ENCODE data around the gene TYW1.
A peak's percentile ranks its signal among the peaks of the same experiment; 100 is the strongest.
"Not testable (repeated sequence)": the region's sequence is repeated elsewhere in the genome, so short reads cannot be mapped to it uniquely, and the experiment has no call there.

Gene TYW1

DNA sequence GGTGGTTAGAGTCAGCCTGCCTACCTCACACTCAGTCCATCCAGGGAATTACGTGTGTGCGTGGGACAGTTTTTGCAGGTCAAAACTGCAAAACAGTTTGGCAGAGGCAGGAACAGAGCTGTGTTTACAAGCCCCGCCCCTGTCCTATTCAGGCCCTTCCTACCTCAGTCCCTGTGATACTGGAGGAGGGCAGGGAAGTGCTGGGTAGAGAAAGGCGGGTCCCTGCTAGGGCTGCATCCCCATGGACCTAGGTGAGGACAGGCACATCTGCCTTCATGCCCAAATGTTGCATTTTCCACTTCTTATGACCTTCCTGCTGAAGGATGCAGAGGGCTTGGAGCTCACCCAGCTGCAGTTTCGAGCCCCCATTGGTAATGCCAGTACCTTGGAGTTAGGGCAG lies 26.3 kb upstream of the TYW1 start:
- Mint-ChIP-seq H3K4me3 (no peak overlapping the region), H3K27me3 (no peaks in the 10 kb centered on the region), H3K9me3 (ENCODE audit: low read depth) (no peaks in the 10 kb centered on the region), H3K27ac (no peak overlapping the region), H3K4me1 (ENCODE audit: low read depth) (no peaks in the 10 kb centered on the region), H3K36me3 (no peaks in the 10 kb centered on the region)

DNA sequence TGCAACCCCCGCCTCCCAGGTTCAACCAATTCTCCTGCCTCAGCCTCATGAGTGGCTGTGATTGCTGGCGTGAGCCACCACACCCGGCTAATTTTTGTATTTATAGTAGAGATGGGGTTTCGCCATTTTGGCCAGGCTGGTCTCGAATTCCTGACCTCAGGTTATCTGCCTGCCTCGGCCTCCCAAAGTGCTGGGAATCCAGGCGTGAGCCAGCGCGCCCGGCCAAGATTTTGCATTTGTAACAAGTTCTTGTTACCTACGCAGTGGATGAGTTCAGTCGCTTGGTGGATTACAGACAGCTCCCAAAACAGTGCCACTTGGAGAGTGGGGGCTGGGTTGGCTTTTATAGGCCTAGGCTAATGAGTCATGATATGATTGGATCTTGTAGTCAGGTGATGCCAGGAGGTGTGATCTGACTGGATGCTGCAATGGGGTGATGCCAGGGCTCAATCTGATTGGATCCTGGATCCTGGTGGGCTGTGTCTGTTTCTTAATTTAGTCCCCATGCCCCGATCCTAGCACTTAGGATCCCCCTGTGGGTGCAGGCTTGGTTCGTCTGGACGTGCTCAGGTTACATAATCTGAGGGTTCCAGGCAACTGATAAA lies 21.5 kb upstream of the TYW1 start:
- Mint-ChIP-seq H3K4me3 (no peak overlapping the region), H3K36me3 (peaks cover 3% of the 10 kb centered on the region), H3K27ac (no peak overlapping the region), H3K27me3 (no peaks in the 10 kb centered on the region), H3K4me1 (ENCODE audit: low read depth) (no peaks in the 10 kb centered on the region), H3K9me3 (ENCODE audit: low read depth) (peaks cover 5% of the 10 kb centered on the region)

DNA sequence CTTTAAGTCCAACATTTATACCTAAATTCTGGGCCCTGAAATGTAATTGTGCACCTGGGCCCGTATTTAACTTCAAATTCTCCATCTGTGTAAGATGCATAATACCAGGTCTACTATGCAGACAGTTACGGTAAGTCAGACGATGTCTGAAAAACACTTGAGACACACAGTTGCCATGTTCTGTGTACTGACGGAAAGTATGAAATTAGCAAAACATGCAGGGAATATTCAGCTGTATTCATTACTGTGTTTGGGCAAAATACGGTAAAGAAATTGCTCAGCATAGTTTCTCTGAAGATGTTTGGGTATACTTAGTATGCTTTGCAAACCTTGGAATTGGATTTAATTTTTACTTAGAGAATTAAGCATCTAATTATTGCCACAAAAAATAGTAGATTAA lies 18.3 kb upstream of the TYW1 start:
- not testable (repeated sequence) for H3K27me3 Mint-ChIP-seq; H3K4me3 Mint-ChIP-seq; H3K4me1 Mint-ChIP-seq (ENCODE audit: low read depth); H3K36me3 Mint-ChIP-seq; H3K27ac Mint-ChIP-seq
- H3K9me3 Mint-ChIP-seq (ENCODE audit: low read depth): peaks cover 11% of the 10 kb centered on the region

DNA sequence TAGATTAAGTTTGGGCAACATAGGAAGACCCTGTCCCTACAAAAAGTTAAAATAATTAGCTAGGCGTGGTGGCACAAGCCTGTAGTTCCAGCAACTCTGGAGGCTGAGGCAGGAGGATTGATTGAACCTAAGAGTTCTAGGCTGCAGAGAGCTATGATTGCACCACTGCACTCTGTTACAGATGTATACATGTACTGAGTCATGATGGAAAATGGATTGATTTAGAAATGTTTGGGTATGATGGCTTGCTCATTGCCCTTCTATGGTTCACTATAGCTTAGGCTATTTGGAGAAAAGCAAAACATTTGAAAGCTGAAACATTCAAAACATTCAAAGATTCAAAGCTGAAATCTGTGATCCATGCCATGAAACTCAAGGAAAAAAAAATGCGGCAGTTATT lies 17.6 kb upstream of the TYW1 start:
- H3K36me3 Mint-ChIP-seq; H3K4me1 Mint-ChIP-seq (ENCODE audit: low read depth); H3K27me3 Mint-ChIP-seq; H3K27ac Mint-ChIP-seq; H3K4me3 Mint-ChIP-seq: not testable (repeated sequence)
- H3K9me3 Mint-ChIP-seq (ENCODE audit: low read depth): peaks cover 11% of the 10 kb centered on the region

DNA sequence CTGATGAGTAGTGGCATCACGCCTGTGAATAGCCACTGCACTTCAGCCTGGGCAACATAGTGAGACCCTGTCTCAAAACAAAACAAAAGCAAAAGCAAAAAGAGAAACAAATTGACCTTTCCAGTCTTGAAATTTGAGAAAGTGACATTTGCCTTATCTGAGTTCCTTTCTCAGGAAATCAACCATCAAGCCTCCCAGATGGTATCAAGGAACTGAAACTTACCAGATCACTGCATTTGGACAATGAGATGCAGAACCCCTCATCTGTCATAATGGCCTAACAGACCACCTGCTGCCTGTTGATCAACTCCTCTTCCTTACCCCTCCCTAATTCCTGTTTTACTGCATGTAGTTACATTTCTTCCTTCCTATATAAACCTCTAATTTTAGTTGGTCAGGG lies 16.3 kb upstream of the TYW1 start:
- peaks cover 11% of the 10 kb centered on the region for H3K9me3 Mint-ChIP-seq (ENCODE audit: low read depth)
- not testable (repeated sequence) for H3K4me1 Mint-ChIP-seq (ENCODE audit: low read depth); H3K27me3 Mint-ChIP-seq; H3K27ac Mint-ChIP-seq; H3K4me3 Mint-ChIP-seq; H3K36me3 Mint-ChIP-seq

DNA sequence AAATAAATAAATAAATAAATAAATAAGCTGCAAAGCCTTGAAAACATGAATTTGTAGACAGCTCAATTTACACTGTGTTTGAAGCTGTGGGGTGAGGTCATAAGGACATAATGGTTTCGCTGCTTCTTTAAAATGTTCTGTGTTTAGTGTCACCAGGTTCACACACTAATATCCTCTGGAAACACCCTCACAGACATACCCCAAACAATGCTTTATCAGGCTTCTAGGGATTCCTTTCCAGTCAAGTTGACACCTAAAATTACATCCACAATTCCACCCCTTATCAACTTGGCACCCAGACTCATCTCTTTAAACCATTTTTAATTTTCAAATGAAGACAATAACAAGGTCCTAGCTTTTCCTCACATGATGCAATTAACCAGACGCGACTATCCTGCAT lies 7.1 kb upstream of the TYW1 start:
- not testable (repeated sequence) for H3K9me3 Mint-ChIP-seq (ENCODE audit: low read depth); H3K27ac Mint-ChIP-seq; H3K4me3 Mint-ChIP-seq; H3K36me3 Mint-ChIP-seq; H3K27me3 Mint-ChIP-seq
- H3K4me1 Mint-ChIP-seq (ENCODE audit: low read depth): peaks cover 19% of the 10 kb centered on the region

DNA sequence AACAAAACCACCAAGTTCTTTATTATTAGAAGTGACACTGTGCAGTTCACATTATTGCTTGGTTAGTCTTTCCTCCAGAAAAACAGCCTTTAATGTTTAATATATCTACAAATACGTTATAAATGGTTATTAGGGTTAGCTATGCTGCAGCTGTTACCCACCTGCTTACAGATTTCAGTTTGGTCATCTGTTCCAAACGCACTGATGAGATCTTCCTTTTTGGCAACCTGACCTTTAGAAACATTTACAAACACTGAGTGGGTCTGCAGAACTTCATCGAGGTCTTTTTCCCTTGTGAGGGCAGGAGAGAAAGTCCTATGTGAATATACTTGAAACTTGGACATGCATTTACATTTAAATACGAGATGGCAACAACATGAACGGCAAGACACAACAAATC lies 2.6 kb upstream of the TYW1 start:
- Mint-ChIP-seq H3K4me3 (peak overlapping the region; percentile 100), H3K4me1 (ENCODE audit: low read depth) (peaks cover 27% of the 10 kb centered on the region), H3K27ac (peak overlapping the region; percentile 100)
- H3K36me3 Mint-ChIP-seq; H3K9me3 Mint-ChIP-seq (ENCODE audit: low read depth); H3K27me3 Mint-ChIP-seq: not testable (repeated sequence)

DNA sequence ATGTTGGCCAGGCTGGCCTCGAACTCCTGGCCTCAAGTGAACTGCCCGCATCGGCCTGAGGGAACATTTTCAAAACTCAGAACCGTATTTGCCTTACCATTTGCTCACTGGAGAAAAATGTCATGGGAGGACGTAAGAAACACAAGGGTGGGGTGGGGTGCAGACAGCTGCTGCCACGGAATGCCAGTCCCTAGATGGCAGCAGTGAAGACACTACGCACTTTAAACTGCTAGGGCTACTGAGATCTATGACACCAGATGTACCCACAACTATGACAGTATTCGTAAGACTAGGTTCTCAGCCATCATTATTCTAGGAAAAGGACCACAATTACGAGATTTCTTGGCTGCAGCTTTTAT lies 2.0 kb upstream of the TYW1 start:
- not testable (repeated sequence) for H3K9me3 Mint-ChIP-seq (ENCODE audit: low read depth); H3K36me3 Mint-ChIP-seq; H3K27me3 Mint-ChIP-seq
- Mint-ChIP-seq H3K4me3 (peak overlapping the region; percentile 100), H3K27ac (peak overlapping the region; percentile 100), H3K4me1 (ENCODE audit: low read depth) (peaks cover 27% of the 10 kb centered on the region)

DNA sequence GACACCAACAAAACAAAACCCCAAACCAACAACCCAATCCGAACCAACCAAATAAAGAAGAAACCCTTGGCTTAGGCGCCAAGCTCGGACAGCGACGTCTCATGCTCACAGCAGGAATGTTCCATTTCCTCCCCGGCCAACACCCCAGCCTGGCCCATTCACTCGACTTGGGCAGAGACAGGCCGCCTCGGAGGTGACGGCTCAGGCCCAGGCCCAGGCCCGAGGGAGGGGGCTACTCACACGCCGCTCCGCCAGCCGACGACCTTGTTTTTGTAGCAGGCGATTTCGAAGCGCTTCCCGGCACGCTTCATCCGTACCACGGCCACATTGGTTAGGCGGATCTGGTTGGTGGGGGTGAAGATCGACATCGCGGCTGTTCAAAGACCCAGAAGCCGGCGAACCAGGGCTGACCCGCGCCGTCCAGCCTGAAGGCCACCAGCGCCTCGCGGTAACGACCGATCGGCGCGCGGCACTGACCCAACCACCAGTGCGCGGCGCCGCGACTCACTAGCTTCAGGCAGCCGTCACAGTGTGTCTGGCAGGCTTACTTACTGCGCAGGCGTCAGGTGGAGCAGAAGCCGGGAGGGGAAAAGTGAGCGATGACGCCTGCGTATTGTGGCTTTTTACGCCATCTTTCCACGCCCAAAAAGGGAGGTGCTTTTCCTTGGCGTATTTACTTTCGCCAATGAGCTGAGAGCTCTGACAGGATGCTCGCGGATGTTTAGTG lies 1.4 kb upstream of the TYW1 start, which contains the start of gene SBDS:
Gene SBDS (minus strand): TSS at position 537 of the 727 bp plus-strand sequence. CDS start 169 bp downstream, at position 368.
- H3K36me3 Mint-ChIP-seq; H3K9me3 Mint-ChIP-seq (ENCODE audit: low read depth); H3K27me3 Mint-ChIP-seq: not testable (repeated sequence)
- peak within 1 kb of the TSS; percentile 100 for H3K27ac Mint-ChIP-seq
- H3K4me1 Mint-ChIP-seq (ENCODE audit: low read depth): peaks cover 27% of the 10 kb centered on the region
- H3K4me3 Mint-ChIP-seq: peak within 1 kb of the TSS; percentile 100

DNA sequence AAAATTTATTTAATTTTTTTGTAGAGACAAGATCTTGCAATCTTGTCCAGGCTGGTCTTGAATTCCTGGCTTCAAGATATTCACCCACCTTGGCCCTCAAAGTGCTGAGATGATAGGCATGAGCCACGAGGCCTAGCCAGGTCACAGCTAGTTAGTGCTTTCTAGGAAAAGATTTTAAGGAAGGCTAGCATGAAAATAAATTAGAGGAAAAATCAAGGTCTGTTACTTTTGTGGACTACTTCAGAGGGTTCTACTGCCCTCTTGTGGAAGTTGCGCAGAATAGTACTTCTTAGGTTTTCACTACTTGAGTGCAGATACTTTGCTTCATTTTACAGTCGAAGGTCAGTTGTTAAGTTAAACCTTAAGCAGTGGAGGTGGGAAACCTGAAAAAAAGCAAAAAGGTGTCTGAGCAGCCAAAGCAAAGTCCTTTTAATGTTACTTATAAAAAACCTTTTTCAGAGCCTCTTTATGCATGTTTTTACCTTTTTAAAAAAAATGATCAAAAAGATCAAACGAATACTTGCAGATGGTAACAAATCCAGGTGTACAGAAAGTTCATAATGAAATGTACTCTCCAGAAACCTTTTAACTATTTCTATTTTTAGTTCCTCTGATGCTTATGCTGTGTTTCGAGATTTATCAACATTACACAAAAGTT lies 4.1 kb downstream of the TYW1 start:
- H3K27ac Mint-ChIP-seq; H3K36me3 Mint-ChIP-seq; H3K9me3 Mint-ChIP-seq (ENCODE audit: low read depth); H3K27me3 Mint-ChIP-seq; H3K4me3 Mint-ChIP-seq: not testable (repeated sequence)
- peaks cover 22% of the 10 kb centered on the region for H3K4me1 Mint-ChIP-seq (ENCODE audit: low read depth)

DNA sequence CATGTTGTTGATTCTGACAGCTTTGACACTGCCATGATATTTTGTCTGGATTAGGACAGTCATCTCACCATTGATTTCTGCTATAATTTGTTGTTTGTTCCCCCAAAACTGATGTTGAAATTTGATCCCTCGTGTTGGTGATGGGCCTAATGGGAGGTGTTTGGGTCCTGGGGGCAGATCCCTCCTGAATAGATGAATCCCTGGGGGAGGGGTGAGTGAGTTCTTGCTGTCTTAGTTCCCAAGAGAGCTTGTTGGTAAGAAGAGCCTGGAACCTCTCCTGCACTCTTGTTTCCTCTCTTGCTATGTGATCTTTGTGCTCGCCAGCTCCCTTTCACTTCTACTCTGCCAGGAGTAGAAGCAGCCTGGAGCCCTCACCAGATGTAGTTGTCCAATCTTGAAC lies 7.5 kb downstream of the TYW1 start:
- H3K9me3 Mint-ChIP-seq (ENCODE audit: low read depth); H3K36me3 Mint-ChIP-seq; H3K27me3 Mint-ChIP-seq; H3K27ac Mint-ChIP-seq; H3K4me3 Mint-ChIP-seq: not testable (repeated sequence)
- peaks cover 17% of the 10 kb centered on the region for H3K4me1 Mint-ChIP-seq (ENCODE audit: low read depth)

DNA sequence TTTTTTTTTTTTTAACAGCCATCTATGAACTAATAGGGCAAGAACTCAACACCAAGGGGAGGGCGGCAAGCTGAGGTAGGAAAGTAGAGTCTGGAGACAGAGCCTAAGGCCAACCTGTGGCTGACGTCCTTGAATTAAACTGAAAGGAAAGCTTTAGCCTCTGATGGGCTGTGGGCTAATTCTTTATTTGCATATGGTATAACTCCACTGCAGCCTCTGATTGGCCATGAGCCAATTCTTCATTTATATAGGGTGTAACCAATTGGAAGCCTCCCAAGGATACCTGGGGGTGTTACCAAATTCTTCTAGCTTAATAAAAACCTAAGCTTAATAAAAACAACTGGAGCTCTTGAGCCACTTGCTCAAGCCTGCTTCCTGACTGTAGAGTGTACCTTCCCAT lies 10.3 kb downstream of the TYW1 start:
- no peak overlapping the region for H3K27ac Mint-ChIP-seq
- H3K9me3 Mint-ChIP-seq (ENCODE audit: low read depth): no peaks in the 10 kb centered on the region
- H3K4me3 Mint-ChIP-seq: no peak overlapping the region
- no peaks in the 10 kb centered on the region for H3K36me3 Mint-ChIP-seq
- H3K27me3 Mint-ChIP-seq: no peaks in the 10 kb centered on the region
- peaks cover 12% of the 10 kb centered on the region for H3K4me1 Mint-ChIP-seq (ENCODE audit: low read depth)

DNA sequence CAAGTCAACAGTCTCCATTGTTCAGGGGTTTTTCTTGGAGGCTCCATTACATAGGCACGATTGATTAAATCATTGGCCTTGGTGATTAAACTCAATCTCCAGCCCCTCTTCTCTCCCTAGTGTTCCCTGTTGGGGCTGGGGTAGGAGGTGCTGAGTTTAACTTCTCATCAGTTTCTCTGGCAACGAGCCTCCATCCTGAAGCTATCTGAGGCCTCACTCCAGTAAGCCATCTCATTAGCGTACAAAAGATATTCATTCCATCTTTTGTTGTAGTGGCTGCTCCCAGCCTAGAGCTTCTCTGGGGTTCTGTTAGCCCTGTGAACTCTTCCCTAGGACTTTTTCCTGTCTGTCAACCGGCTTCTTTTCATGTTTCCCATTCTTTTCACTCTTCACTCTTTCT lies 11.6 kb downstream of the TYW1 start:
- H3K4me1 Mint-ChIP-seq (ENCODE audit: low read depth): peaks cover 8% of the 10 kb centered on the region
- no peaks in the 10 kb centered on the region for H3K36me3 Mint-ChIP-seq

DNA sequence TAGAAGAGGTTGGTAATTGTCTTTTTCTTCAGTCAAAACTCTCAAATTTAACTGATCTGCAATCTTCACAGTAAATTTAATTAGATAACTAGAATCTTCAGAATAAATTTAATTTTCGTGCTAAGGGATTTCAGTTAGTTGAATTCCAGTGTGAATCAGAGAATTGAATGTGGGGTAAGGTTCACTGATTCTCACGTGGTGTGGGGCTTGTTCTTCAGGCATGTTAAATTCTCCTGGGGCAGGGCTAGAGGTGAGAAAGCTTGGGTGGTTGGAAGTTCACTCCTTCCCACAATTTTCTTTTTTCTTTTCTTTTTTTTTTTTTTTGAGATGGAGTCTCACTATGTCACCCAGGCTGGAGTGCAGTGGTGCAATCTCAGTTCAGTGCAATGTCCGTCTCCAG lies 13.0 kb downstream of the TYW1 start:
- H3K4me3 Mint-ChIP-seq, H3K27ac Mint-ChIP-seq: not testable (repeated sequence)

More for the DNA sequence above, 11.6 kb downstream of the TYW1 start:
- Mint-ChIP-seq H3K27ac (no peak overlapping the region), H3K27me3 (no peaks in the 10 kb centered on the region), H3K4me3 (no peak overlapping the region), H3K9me3 (ENCODE audit: low read depth) (no peaks in the 10 kb centered on the region)

DNA sequence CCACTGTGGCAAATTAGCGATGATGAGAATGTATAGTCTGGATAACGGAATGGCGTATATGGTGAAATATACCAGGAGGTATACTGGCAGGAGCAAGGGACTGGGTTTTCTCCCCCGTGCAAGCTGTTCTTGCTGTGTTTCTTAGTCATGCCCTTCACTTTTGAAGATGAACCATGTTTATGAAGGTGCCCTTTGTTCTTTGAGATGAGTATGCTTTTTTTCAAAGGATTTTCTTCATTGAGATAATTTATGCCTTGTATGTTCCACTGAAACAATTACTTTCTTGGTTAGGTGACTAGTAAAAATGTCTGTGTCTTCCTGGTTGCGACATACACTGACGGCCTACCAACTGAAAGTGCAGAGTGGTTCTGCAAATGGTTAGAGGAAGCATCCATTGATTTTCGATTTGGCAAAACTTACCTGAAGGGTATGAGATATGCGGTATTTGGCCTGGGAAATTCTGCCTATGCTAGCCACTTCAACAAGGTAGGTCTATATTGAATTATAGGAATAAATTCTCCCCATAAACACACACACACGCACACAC lies 17.5 kb downstream of the TYW1 start:
- H3K4me1 Mint-ChIP-seq (ENCODE audit: low read depth); H3K36me3 Mint-ChIP-seq; H3K9me3 Mint-ChIP-seq (ENCODE audit: low read depth); H3K27me3 Mint-ChIP-seq; H3K4me3 Mint-ChIP-seq; H3K27ac Mint-ChIP-seq: not testable (repeated sequence)

More for the DNA sequence above, 13.0 kb downstream of the TYW1 start:
- not testable (repeated sequence) for H3K27me3 Mint-ChIP-seq; H3K4me1 Mint-ChIP-seq (ENCODE audit: low read depth); H3K9me3 Mint-ChIP-seq (ENCODE audit: low read depth); H3K36me3 Mint-ChIP-seq

DNA sequence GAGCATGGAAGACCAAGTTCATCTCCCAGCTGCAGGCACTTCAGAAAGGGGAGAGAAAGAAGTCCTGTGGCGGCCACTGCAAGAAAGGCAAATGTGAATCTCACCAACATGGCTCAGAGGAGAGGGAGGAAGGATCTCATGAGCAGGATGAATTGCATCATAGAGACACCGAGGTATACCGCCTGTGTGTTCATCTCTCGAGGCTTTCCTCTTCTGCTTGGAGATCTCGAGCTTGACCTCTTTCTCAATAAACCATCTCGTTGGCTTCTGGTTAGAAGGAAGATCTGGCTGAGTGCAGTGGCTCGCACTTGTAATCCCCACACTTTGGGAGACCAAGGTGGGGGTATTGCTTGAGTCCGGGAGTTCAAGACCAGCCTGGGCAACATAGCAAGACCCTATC lies 21.3 kb downstream of the TYW1 start:
- not testable (repeated sequence) for H3K27me3 Mint-ChIP-seq; H3K4me1 Mint-ChIP-seq (ENCODE audit: low read depth); H3K9me3 Mint-ChIP-seq (ENCODE audit: low read depth); H3K4me3 Mint-ChIP-seq; H3K36me3 Mint-ChIP-seq; H3K27ac Mint-ChIP-seq

Measured in activated naive CD8-positive, alpha-beta T cell (primary cell).